Activated CD8-positive, alpha-beta memory T cell treated with anti-CD3 and anti-CD28 coated beads, Interleukin-2, amount 10 ng/mL, durations not matched to agents 7 days and 5 days (primary cell): Measurements from ENCODE around the gene NCEH1. TPM values are rescaled to one million over a fixed set of nuclear protein-coding genes. Genes with fewer than 3 reads are reported as not detected.

Experiments used
- ATAC-seq: fragments of 150-1000 bp; cut with Tn5 transposase; one replicate; pipeline ENCODE4 v1.10.0; 2021; ENCODE audit warnings: moderate library complexity
- CTCF ChIA-PET: fragments of 350-600 bp; sonication (Branson Sonifier 250); formaldehyde crosslinking; loops from one replicate; lab custom pipeline; 2021; ENCODE audit warnings: antibody characterized with exemption; lab: Charles Lee
- DNase-seq: peaks from one replicate; pipeline ENCODE4 v3.0.0-alpha.2; 2020
- H3K27ac Mint-ChIP-seq: one replicate; pipeline ENCODE4 v1.8.0; 2021; ENCODE audit warnings: mild to moderate bottlenecking, mixed read lengths
- H3K27me3 Mint-ChIP-seq: one replicate; pipeline ENCODE4 v1.8.0; 2021; ENCODE audit warnings: mixed read lengths
- H3K36me3 Mint-ChIP-seq: one replicate; pipeline ENCODE4 v1.8.0; 2021; ENCODE audit warnings: mild to moderate bottlenecking, mixed read lengths
- H3K4me1 Mint-ChIP-seq: one replicate; pipeline ENCODE4 v1.8.0; 2021; ENCODE audit warnings: mixed read lengths
- H3K4me3 Mint-ChIP-seq: one replicate; pipeline ENCODE4 v1.8.0; 2021; ENCODE audit warnings: mild to moderate bottlenecking, moderate library complexity, mixed read lengths
- H3K9me3 Mint-ChIP-seq: one replicate; pipeline ENCODE4 v1.8.0; 2022; ENCODE audit warnings: low read depth, mixed read lengths
- total RNA-seq, 2 experiments: library from RNA; stranded (reverse); gene quantifications; one replicate each; pipeline ENCODE4 v1.2.3, GENCODE V29; 2021

Gene NCEH1
- total RNA-seq, 2 experiments from 2014 or later: 8.8 to 11.4 TPM

DNA sequence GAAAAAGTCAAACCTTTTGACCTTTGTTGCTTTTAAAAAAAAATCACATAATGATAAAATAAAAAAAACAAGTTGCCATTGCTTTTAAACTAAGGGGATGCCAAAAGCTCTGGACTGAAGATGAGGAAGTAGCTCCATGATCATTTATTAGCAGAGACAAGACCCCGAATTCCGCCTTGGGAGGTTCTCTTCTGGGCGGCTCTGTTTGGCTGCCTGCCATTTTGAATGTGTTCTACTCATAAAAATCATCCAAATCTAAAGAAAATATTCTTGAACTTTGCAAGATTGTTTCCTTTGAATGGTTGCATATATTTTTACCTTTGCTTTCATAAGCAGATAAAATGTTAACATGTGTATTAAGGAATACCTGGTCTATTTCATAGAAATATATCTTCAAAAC, 63.8 kb downstream of the NCEH1 start:
- H3K27ac Mint-ChIP-seq: no peak overlapping the region
- ATAC-seq (no peak), DNase-seq (no peak)
- peaks cover 4% of the 10 kb centered on the region for H3K36me3 Mint-ChIP-seq
- H3K9me3 Mint-ChIP-seq: no peaks in the 10 kb centered on the region
- CTCF ChIA-PET: no interaction called here
- no peaks in the 10 kb centered on the region for H3K27me3 Mint-ChIP-seq
- no peaks in the 10 kb centered on the region for H3K4me1 Mint-ChIP-seq
- H3K4me3 Mint-ChIP-seq: no peak overlapping the region

DNA sequence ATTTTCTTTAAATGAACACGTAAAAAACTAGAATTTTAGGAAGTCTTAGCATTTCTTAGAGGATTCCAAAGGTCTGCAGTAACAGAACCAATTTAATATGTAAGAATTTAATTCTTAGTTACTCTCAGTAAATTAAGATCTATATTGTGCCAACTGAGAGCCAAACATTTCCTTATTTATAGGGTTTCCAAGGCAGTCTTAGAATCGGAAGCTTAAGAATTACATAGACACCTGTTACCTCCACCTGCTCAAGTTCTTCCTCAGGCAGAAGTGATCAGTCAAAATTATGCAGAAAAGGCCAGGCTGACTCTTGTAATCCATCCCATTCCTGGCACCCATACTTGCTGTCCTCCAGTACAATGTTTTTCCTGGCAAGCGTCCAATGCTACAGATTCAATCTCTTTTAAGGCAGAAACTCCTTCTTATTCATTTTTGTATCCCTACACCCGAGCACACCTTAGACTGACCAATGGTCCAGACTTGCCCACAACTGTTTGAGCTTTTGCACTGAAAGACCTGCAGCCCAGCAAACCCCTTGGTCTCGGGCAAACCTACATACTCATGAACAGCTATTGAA, 64.3 kb downstream of the NCEH1 start:
- no peak overlapping the region for H3K27ac Mint-ChIP-seq
- peaks cover 7% of the 10 kb centered on the region for H3K36me3 Mint-ChIP-seq
- no peaks in the 10 kb centered on the region for H3K9me3 Mint-ChIP-seq
- DNase-seq: no peak
- H3K4me3 Mint-ChIP-seq: no peak overlapping the region
- ATAC-seq: no peak
- H3K4me1 Mint-ChIP-seq: no peaks in the 10 kb centered on the region
- H3K27me3 Mint-ChIP-seq: no peaks in the 10 kb centered on the region
- CTCF ChIA-PET: interaction anchor here (0.6 to 2.2 kb wide), 2 partner anchors 22 to 35 kb away, joined by 3 to 6 read pairs; no protein-coding TSS in a partner anchor

DNA sequence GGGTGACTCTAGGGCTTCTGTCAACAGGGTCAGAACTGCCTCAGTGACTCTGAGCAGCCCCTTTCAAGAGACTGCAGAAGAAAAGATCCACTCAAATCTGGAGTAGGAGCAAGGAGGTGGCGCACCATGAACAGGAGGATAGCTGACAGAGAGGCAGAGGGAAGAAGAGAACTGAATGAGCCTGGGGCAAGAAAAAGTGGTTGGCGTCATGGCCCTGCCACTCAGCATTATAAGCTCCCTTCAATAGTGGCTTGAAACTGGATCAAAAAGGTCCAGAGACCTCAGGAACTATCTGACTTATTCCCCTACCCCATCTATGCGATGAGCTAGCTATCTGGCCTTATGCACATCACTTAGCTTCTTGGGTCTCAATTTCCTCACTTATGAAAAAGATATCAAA, 66.6 kb downstream of the NCEH1 start:
- no peak overlapping the region for H3K27ac Mint-ChIP-seq
- ATAC-seq (no peak), DNase-seq (no peak)
- no peak overlapping the region for H3K4me3 Mint-ChIP-seq
- H3K4me1 Mint-ChIP-seq: no peaks in the 10 kb centered on the region
- peaks cover 7% of the 10 kb centered on the region for H3K36me3 Mint-ChIP-seq
- H3K27me3 Mint-ChIP-seq: no peaks in the 10 kb centered on the region
- CTCF ChIA-PET: interaction anchor here (1.0 to 2.2 kb wide), 2 partner anchors 24 to 29 kb away, joined by 3 to 6 read pairs; no protein-coding TSS in a partner anchor
- H3K9me3 Mint-ChIP-seq: no peaks in the 10 kb centered on the region

DNA sequence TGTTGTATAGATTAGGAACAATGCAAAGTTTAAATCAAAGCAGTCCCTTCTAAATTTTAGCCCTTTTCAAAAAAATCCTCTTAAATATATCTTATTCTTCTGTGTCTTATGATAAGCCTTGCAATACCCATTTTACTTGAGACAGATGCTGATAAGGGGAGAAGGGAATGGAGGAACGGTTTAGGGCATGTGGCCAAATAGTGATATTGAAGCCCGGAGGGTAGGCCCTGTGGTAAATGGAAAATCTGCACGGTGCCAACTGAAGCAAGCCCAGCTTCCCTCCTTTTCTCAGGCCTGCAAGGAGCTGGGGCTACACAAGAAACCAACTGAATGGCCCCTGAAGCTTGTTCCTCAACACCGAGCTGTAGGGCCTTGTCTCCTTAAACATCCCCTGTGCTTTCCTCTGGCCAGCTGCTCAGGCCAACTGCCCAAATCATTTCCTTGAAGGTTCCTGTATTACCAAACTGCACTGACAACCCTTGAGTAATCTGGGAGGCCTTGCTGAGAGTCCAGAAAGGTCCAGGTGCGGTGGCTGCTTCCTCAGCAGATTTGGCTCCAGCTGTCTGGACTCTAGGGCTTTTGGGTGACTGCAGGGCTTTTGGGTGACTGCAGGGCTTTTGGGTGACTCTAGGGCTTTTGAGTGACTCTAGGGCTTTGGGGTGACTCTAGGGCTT, 67.2 kb downstream of the NCEH1 start:
- DNase-seq (no peak), ATAC-seq (no peak)
- H3K4me1 Mint-ChIP-seq: no peaks in the 10 kb centered on the region
- no peaks in the 10 kb centered on the region for H3K9me3 Mint-ChIP-seq
- CTCF ChIA-PET: interaction anchor here (1.0 kb wide), 1 partner anchor 30 kb away, joined by 3 read pairs; no protein-coding TSS in a partner anchor
- H3K27ac Mint-ChIP-seq: no peak overlapping the region
- H3K27me3 Mint-ChIP-seq: no peaks in the 10 kb centered on the region
- no peak overlapping the region for H3K4me3 Mint-ChIP-seq
- H3K36me3 Mint-ChIP-seq: peaks cover 7% of the 10 kb centered on the region

DNA sequence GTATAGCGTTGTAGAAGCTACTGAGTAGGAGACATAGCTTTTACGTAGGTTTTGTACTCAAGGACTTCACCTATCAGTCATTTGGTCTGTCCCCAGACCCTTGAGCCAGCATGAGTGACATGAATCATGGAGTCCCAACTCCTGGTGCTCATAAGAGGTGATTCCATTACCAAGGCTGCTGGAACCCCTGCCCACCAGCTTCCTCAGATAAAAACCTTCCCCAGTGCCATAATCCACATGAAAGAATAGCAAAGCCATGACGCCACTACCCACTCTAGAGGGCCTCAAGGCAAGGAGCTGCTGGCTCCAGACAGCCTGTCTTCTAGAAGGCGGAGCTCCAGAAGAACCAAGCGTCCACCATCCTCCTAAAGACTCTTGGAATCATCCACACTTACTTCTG, 69.6 kb downstream of the NCEH1 start:
- H3K36me3 Mint-ChIP-seq: peaks cover 9% of the 10 kb centered on the region
- no peaks in the 10 kb centered on the region for H3K4me1 Mint-ChIP-seq
- H3K27me3 Mint-ChIP-seq: no peaks in the 10 kb centered on the region
- DNase-seq: no peak
- no peak for ATAC-seq
- no peak overlapping the region for H3K27ac Mint-ChIP-seq
- no peaks in the 10 kb centered on the region for H3K9me3 Mint-ChIP-seq
- CTCF ChIA-PET: interaction anchor here (0.8 to 0.9 kb wide), 2 partner anchors 21 to 26 kb away, joined by 3 read pairs; no protein-coding TSS in a partner anchor
- no peak overlapping the region for H3K4me3 Mint-ChIP-seq

DNA sequence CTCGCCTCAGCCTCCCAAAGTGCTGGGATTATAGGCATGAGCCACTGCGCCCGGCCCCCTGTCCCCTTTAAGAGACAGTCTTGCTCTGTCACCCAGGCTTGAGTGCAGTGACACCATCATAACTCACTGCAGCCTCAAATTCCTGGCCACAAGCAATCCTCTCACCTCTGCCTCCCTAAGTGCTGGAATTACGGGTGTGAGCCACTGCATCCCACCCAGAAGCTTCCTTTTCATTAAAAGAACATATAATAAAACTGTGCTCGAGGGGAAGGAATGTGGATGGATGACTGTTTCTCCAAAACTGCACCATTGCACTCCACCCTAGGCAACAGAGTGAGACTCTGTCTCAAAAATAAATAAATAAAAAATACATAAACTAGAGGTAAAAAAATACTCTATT, 70.1 kb downstream of the NCEH1 start:
- ATAC-seq (no peak), DNase-seq (no peak)
- CTCF ChIA-PET: interaction anchor here (0.8 to 0.9 kb wide), 2 partner anchors 21 to 26 kb away, joined by 3 read pairs; no protein-coding TSS in a partner anchor
- H3K36me3 Mint-ChIP-seq: peaks cover 9% of the 10 kb centered on the region
- H3K27ac Mint-ChIP-seq: no peak overlapping the region
- no peaks in the 10 kb centered on the region for H3K9me3 Mint-ChIP-seq
- peaks cover 2% of the 10 kb centered on the region for H3K4me1 Mint-ChIP-seq
- no peaks in the 10 kb centered on the region for H3K27me3 Mint-ChIP-seq
- H3K4me3 Mint-ChIP-seq: no peak overlapping the region

DNA sequence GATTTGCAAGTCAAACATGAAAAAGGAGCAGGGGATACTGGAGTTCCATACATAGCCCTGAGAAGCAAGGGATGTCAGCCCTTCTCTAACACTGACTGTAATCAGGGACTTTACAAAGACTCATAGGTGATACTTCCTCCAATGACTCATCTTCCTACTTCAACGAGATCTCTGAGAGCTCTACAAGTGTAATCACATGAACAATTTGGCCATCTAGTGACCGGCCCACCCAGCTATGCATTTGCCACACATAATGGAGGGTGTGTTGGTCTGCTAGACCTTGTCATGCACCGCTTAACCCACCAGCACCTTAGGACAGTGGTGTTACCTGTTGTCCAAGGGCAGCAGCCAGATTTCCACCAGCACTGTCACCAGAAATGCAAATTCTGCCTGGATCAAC, 75.3 kb downstream of the NCEH1 start:
- DNase-seq: no peak
- CTCF ChIA-PET: interaction anchor here (0.7 to 2.1 kb wide), 6 partner anchors 13 to 170 kb away, joined by 3 to 12 read pairs (median 3); no protein-coding TSS in a partner anchor
- Mint-ChIP-seq H3K4me3 (no peak overlapping the region), H3K36me3 (peaks cover 10% of the 10 kb centered on the region), H3K27me3 (no peaks in the 10 kb centered on the region), H3K4me1 (peaks cover 16% of the 10 kb centered on the region), H3K9me3 (no peaks in the 10 kb centered on the region), H3K27ac (peak overlapping the region; percentile 30)
- peak; percentile 98 for ATAC-seq

DNA sequence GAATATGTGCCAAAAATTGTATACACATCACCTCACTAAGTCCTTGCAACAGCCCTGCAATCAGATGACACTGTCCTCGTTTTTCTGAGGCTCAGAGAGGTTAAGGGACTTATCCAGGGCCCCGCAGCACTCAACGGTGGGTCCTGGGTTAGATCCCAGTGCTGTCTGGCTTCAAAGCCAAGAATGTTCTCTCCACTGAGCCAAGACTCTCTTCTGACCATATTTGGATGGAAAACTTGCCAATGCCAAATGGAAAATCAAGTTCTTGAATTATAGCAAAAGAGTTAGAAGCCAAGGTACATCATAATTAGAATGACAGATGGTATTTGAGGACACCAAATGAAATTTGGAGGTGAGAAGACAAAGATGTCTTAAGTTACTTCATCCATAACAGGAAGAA, 75.9 kb downstream of the NCEH1 start:
- peaks cover 10% of the 10 kb centered on the region for H3K36me3 Mint-ChIP-seq
- peaks cover 16% of the 10 kb centered on the region for H3K4me1 Mint-ChIP-seq
- no peaks in the 10 kb centered on the region for H3K9me3 Mint-ChIP-seq
- ATAC-seq (no peak), DNase-seq (no peak)
- CTCF ChIA-PET: interaction anchor here (0.7 to 2.1 kb wide), 5 partner anchors 12 to 169 kb away, joined by 3 to 12 read pairs (median 3); no protein-coding TSS in a partner anchor
- no peak overlapping the region for H3K4me3 Mint-ChIP-seq
- H3K27me3 Mint-ChIP-seq: no peaks in the 10 kb centered on the region
- H3K27ac Mint-ChIP-seq: no peak overlapping the region

DNA sequence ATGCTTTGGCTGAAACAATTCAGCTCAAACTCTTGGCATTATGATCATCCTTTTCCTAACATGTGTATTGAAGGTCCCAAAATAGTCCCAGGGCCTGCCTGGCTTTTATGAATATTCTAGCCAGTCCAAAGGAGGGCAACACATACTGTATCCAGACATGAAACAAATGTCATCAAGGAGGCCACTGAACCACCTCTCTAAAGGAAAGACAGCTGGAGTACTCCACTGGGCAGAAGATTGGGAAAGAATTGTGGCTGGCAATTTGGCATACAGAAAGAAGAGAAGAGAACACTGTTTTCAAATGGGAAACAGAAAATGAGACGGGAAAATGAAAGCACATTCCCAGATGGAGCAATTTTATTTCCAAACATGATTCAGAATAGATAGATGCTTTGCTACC, 80.6 kb downstream of the NCEH1 start:
- H3K36me3 Mint-ChIP-seq: peaks cover 8% of the 10 kb centered on the region
- H3K27me3 Mint-ChIP-seq: no peaks in the 10 kb centered on the region
- no peak for DNase-seq
- peaks cover 9% of the 10 kb centered on the region for H3K4me1 Mint-ChIP-seq
- no peaks in the 10 kb centered on the region for H3K9me3 Mint-ChIP-seq
- no peak overlapping the region for H3K27ac Mint-ChIP-seq
- CTCF ChIA-PET: interaction anchor here (1.2 to 1.7 kb wide), 2 partner anchors 34 to 169 kb away, joined by 3 to 4 read pairs; no protein-coding TSS in a partner anchor
- no peak for ATAC-seq
- no peak overlapping the region for H3K4me3 Mint-ChIP-seq

DNA sequence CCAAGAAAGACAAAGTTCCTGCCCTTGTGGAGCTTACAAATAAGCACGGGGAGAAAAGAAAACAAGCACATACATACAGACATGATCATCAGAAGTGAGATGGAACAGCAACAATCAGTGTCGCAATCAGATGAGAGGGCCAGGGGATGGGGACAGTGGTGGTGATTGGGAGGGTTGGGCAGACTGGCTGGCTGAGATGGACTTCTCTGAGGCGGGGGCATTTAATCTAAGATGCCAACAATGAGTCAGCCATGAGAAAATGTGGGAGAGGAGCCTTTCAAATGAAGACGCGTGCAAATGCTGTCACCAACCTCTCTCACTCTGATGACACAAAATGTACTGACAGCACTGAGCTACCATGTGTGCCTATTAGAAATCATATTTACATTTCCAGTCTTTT, 81.4 kb downstream of the NCEH1 start:
- Mint-ChIP-seq H3K9me3 (no peaks in the 10 kb centered on the region), H3K27me3 (no peaks in the 10 kb centered on the region), H3K4me3 (no peak overlapping the region), H3K27ac (no peak overlapping the region), H3K36me3 (peaks cover 5% of the 10 kb centered on the region), H3K4me1 (peaks cover under 1% of the 10 kb centered on the region)
- CTCF ChIA-PET: interaction anchor here (1.2 to 1.7 kb wide), 2 partner anchors 33 to 168 kb away, joined by 3 to 4 read pairs; no protein-coding TSS in a partner anchor
- DNase-seq: no peak
- no peak for ATAC-seq

DNA sequence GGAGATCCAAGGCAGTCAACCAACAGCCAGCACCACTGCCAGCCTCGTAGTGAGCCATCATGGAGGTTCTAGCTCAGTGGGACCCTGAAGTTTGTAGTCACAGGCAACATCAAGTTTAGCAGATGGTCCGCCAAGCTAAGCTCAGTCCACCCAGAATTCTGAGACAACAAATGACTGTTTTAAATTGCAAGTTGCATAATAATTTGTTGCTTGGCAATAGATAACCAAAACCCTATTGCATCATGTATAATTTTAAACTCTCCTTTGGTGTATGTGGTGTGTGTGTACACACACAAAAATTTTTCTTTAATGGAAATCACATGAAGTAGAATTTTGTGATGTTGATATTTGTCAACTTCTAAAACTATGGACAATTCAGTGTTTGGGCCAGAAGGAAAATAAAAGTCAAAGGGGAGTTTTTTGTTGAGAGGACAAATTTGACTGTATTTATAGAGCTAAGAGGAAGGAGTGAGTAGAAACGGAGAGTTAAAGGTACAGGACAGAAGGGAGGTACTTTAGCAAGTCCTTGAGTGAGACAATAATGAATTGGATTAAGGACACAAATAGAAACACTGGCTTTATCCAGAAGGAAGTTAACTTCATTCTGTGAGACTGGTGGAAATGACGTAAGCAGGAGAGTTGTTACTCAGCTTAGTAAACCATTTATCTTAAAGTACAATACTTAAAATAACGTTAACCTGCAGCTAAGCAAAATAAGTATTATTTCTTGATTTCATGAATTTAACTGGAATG, 83.6 kb downstream of the NCEH1 start:
- CTCF ChIA-PET: interaction anchor here (0.7 to 2.5 kb wide), 5 partner anchors 14 to 166 kb away, joined by 3 to 9 read pairs (median 4); no protein-coding TSS in a partner anchor

DNA sequence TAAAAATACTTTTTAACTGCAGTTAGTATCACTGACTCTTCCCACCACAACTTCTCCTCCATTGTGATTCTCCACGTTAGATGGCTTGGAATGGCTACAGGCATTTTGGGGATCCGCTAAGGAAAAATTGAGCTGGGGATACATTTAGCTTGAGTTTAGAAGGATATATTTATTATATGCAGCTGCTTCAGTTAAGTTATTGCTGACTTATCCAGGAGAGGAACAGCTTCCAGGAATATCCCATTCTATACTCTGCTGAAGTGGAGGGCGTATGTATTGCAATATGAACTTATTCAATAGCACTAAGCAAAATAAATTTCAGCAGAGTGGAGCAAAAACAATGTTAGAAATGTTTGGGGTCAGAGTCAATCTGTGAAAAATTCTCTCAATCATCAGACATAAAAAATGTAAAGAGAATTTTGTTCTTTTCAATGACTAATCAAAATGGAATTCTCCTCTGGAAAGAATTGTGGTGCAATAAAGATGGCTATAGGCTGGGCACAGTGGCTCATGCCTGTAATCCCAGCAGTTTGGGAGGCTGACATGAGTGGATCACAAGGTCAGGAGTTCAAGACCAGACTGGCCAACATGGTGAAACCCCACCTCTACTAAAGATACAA, 84.7 kb downstream of the NCEH1 start:
- no peaks in the 10 kb centered on the region for H3K9me3 Mint-ChIP-seq
- no peak overlapping the region for H3K27ac Mint-ChIP-seq
- peaks cover 7% of the 10 kb centered on the region for H3K4me1 Mint-ChIP-seq
- H3K27me3 Mint-ChIP-seq: no peaks in the 10 kb centered on the region
- DNase-seq: no peak
- H3K4me3 Mint-ChIP-seq: no peak overlapping the region
- no peak for ATAC-seq
- CTCF ChIA-PET: interaction anchor here (1.0 to 2.5 kb wide), 6 partner anchors 9 to 294 kb away, joined by 3 to 9 read pairs (median 4); no protein-coding TSS in a partner anchor
- peaks cover 1% of the 10 kb centered on the region for H3K36me3 Mint-ChIP-seq

More for the DNA sequence above, 83.6 kb downstream of the NCEH1 start:
- DNase-seq: no peak
- no peak for ATAC-seq
- H3K27me3 Mint-ChIP-seq: no peaks in the 10 kb centered on the region
- no peak overlapping the region for H3K4me3 Mint-ChIP-seq
- H3K36me3 Mint-ChIP-seq: peaks cover 1% of the 10 kb centered on the region
- H3K27ac Mint-ChIP-seq: no peak overlapping the region
- peaks cover 5% of the 10 kb centered on the region for H3K4me1 Mint-ChIP-seq
- H3K9me3 Mint-ChIP-seq: no peaks in the 10 kb centered on the region
